ENCODE data around the gene NXPH4.

The NXPH4 gene

DNA sequence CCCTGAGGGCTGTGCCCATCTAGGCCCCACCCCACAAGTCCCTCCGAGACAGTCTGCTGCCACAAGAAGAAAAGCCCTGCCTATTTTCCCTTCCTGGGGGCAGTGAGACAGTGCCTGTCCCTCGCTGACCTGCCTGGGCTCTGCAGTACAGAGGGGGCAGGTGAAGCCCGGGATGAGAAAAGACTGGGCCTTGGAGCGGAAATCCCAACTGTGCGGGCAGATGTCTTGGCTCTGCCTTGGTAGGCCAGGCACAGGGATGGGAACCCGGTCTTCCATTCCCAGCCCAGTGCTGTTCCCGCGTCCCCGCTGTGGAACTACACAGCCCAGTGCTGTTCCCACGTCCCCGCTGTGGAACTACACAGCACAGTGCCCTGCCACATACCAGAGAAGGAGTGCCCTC, 12.8 kb upstream of the NXPH4 start:
- no peak for DNase-seq (ENCODE audit: low read depth, low spot score)

DNA sequence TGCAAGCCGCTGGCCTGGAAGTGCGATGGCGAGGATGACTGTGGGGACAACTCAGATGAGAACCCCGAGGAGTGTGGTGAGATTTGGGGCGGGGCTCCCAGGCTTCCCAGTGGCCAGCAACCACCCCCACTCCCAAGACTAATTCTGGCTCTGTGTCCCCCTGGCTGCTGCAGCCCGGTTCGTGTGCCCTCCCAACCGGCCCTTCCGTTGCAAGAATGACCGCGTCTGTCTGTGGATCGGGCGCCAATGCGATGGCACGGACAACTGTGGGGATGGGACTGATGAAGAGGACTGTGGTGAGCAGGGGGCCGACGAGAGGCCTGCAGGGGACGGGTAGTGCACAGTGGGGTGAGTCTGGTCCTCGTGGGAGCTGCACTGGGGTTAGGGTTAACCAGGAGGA, 12.1 kb upstream of the NXPH4 start:
- no peak for DNase-seq (ENCODE audit: low read depth, low spot score)

DNA sequence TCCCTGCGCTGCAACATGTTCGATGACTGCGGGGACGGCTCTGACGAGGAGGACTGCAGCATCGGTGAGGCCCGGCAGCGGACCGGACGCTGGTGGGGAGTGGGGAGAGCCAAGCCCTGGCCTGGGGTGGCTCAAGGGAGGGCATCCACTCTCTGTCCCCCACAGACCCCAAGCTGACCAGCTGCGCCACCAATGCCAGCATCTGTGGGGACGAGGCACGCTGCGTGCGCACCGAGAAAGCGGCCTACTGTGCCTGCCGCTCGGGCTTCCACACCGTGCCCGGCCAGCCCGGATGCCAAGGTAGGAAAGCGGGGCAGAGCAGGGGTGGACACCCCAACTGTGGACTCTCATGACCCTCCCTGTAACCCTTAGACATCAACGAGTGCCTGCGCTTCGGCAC, 11.4 kb upstream of the NXPH4 start:
- no peak for DNase-seq (ENCODE audit: low read depth, low spot score)

DNA sequence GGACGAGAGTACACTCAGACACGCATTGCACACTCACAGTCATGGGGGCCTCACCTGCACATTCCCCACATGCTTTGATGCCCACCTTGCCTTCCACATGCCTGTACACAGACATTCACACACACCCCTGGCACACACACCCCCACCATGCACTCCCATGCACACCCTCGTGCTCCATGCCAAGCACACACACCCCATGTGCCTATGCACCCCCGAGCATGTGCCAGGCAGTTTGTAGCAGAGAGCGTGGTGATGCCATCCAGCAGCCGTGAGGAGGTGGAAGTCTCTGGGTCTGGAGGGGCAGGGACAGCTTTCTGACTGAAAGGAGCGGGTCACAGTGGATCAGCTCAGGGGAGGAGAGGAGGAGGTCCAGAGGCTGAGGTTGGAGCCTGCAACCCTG, 10.7 kb upstream of the NXPH4 start:
- DNase-seq (ENCODE audit: low read depth, low spot score), result no peak

GRCh38 chr12:57207731-57208630, 8.6 kb upstream of the NXPH4 start:
- DNase-seq (ENCODE audit: low read depth, low spot score), result no peak

- no peak for DNase-seq (ENCODE audit: low read depth, low spot score)
Observed at GRCh38 chr12:57208631-57209282, 7.8 kb upstream of the NXPH4 start.

GRCh38 chr12:57209916-57210315, 6.7 kb upstream of the NXPH4 start:
- DNase-seq (ENCODE audit: low read depth, low spot score), result no peak

GRCh38 chr12:57210461-57210860, 6.1 kb upstream of the NXPH4 start:
- no peak for DNase-seq (ENCODE audit: low read depth, low spot score)

DNA sequence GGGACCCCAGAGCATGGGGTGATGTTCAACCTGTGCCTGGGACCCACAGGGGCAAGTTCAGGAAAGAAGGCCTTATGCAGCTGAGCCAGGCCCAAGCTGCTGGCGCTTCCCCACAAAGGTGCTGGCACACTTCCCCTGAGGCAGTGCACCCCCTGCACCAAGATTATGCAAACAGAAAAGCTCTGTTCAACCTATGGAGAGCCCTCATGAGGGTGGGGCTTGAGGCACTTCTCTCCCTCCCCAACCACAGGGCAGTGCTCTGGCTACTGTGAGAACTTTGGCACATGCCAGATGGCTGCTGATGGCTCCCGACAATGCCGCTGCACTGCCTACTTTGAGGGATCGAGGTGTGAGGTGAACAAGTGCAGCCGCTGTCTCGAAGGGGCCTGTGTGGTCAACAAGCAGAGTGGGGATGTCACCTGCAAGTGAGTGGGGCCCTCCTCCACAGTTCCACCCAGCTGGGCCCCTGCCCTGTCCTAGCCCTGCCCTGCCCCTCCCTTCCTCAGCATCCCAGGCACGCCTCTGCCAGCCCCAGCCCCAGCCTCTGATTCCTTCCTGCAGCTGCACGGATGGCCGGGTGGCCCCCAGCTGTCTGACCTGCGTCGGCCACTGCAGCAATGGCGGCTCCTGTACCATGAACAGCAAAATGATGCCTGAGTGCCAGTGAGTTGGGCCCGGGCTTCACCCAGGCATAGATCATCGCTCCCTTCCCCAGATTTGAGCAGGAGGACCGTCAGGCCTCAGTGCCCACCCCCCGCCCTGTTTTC, 5.5 kb upstream of the NXPH4 start:
- DNase-seq (ENCODE audit: low read depth, low spot score), result no peak

GRCh38 chr12:57211791-57212700, 4.5 kb upstream of the NXPH4 start:
- DNase-seq (ENCODE audit: low read depth, low spot score), result no peak

DNA sequence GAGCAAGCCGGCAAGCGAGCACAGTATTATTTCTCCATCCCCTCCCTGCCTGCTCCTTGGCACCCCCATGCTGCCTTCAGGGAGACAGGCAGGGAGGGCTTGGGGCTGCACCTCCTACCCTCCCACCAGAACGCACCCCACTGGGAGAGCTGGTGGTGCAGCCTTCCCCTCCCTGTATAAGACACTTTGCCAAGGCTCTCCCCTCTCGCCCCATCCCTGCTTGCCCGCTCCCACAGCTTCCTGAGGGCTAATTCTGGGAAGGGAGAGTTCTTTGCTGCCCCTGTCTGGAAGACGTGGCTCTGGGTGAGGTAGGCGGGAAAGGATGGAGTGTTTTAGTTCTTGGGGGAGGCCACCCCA, 3.9 kb upstream of the NXPH4 start:
- no peak for DNase-seq (ENCODE audit: low read depth, low spot score)

- DNase-seq (ENCODE audit: low read depth, low spot score), result no peak
Observed at GRCh38 chr12:57213058-57213715, 3.4 kb upstream of the NXPH4 start.

DNA sequence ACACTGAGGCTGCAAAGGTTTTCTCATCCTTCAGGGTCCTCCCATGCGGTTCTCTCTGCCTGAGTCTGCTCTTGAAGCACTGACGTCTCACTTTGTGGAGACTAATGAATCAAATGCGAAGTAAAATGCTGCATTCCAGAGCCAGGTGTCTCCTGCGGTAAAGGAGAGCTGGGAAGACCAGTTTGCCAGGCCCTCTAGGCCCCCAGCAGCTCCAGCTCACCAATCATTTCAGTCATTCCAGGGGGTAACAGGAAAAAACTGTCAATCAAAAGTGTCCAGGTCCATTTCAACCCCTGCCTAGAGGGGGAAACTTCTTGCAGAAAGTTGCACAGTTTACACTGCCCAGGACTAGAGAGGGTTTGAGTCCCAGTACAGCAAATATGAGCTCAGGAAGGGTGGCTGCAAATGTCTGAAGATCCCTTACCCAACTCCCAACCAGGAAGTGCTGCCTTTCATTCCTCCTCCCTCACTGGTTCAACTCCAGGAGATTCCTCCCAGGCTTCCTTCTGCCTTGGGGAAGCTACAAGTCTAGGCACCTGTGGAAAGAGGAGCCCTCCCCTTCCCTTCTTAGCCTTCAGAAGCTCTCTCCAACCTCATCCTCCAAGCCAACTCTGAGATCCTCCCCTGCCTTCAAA, 2.7 kb upstream of the NXPH4 start:
- no peak for DNase-seq (ENCODE audit: low read depth, low spot score)

DNA sequence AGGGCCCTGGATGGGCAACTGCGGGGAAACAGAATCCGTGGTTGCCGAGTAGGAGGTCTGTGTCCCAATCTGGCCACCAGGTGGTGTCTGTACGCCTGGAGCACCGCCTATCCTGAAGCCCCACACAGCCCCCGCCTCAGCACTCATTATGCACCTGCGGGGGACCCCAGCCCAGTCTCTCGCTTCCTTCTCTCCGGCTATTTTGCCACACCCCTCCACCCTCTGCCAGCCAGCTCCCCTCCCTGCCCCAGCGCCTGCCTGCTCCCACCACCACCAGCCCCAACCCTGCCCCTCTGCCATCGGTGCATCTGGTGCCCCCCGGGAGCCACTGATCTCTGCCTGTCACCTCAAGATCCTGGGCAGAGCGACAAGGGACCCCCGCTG, 2.2 kb upstream of the NXPH4 start:
- DNase-seq (ENCODE audit: low read depth, low spot score), result no peak

- no peak for DNase-seq (ENCODE audit: low read depth, low spot score)
Observed at GRCh38 chr12:57215065-57215464, 1.5 kb upstream of the NXPH4 start.

GRCh38 chr12:57215668-57216013, 953 bp upstream of the NXPH4 start:
- no peak for DNase-seq (ENCODE audit: low read depth, low spot score)

GRCh38 chr12:57216921-57217879, 606 bp downstream of the NXPH4 start:
- DNase-seq (ENCODE audit: low read depth, low spot score), result no peak

GRCh38 chr12:57218030-57218853, 1.6 kb downstream of the NXPH4 start:
- no peak for DNase-seq (ENCODE audit: low read depth, low spot score)

Measured in iPS DF 19.7 (cell line).